Fibroblast of mammary gland (primary cell): ENCODE data around the gene RNF41.
A peak's percentile ranks its signal among the peaks of the same experiment; 100 is the strongest.

Source experiments
- DNase-seq: peaks from one replicate; pipeline ENCODE4 v3.0.0-alpha.2; 2010; ENCODE audit warnings: low read depth
- H3K4me3 ChIP-seq: 2 replicates; pipeline ENCODE4 v1.5.1; 2011; ENCODE audit warnings: low read depth, mild to moderate bottlenecking, low read length, moderate library complexity; ENCODE audit not compliant: control insufficient read depth
- TF ChIP-seq, protein P1 (sequence below): conservative IDR thresholded peaks from 2 replicates; pipeline ENCODE4 v1.5.1; 2011; ENCODE audit warnings: low read depth, low read length, inconsistent platforms; ENCODE audit not compliant: control insufficient read depth, insufficient read depth

RNF41 gene

GRCh38 chr12:56260921-56261320 is 39.2 kb upstream of the RNF41 start:
- no peak for DNase-seq
- no peak overlapping the region for H3K4me3 ChIP-seq
- TF ChIP-seq, protein P1, sequence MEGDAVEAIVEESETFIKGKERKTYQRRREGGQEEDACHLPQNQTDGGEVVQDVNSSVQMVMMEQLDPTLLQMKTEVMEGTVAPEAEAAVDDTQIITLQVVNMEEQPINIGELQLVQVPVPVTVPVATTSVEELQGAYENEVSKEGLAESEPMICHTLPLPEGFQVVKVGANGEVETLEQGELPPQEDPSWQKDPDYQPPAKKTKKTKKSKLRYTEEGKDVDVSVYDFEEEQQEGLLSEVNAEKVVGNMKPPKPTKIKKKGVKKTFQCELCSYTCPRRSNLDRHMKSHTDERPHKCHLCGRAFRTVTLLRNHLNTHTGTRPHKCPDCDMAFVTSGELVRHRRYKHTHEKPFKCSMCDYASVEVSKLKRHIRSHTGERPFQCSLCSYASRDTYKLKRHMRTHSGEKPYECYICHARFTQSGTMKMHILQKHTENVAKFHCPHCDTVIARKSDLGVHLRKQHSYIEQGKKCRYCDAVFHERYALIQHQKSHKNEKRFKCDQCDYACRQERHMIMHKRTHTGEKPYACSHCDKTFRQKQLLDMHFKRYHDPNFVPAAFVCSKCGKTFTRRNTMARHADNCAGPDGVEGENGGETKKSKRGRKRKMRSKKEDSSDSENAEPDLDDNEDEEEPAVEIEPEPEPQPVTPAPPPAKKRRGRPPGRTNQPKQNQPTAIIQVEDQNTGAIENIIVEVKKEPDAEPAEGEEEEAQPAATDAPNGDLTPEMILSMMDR, result no peak

GRCh38 chr12:56260380-56260779 is 38.7 kb upstream of the RNF41 start:
- TF ChIP-seq, protein P1, result no peak
- no peak for DNase-seq
- no peak overlapping the region for H3K4me3 ChIP-seq

DNA sequence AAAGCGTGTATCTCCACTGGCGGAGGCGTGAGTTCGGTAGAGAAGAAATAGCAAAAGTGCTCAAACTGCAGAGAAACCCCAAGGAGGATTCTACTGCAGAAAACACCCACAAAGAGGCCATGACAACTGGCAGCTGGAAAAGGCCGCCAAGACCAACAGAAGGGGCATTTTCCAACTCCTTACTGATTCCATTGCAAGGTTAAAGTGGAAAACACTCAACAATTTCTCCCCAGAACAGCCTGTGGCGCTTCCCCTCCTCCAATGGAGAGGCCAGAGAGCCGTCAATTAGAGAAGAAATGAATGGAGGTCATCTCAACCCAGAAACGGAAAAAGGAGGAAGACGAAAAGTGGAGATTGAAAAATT is 37.1 kb upstream of the RNF41 start:
- TF ChIP-seq, protein P1, result no peak
- peak overlapping the region; percentile 59 for H3K4me3 ChIP-seq
- no peak for DNase-seq

- peak within 1 kb of the TSS; percentile 84 for H3K4me3 ChIP-seq
- TF ChIP-seq, protein P1, result no peak
- DNase-seq, result peak; percentile 72
Measured at GRCh38 chr12:56258068-56258819, 36.5 kb upstream of the RNF41 start, which contains the start of gene ANKRD52. TSS of gene ANKRD52 (minus strand) at chr12:56258384. CDS start at chr12:56258269, 115 bp downstream.

- TF ChIP-seq, protein P1, result no peak
- peak; percentile 20 for DNase-seq
- peak overlapping the region; percentile 84 for H3K4me3 ChIP-seq
Measured at GRCh38 chr12:56257491-56258067, 35.9 kb upstream of the RNF41 start.

GRCh38 chr12:56257071-56257470 is 35.3 kb upstream of the RNF41 start:
- TF ChIP-seq, protein P1, result no peak
- no peak for DNase-seq
- H3K4me3 ChIP-seq, result peak overlapping the region; percentile 84
